Right lobe of liver (tissue), 4 donors: Measurements from ENCODE around the gene TAF8.

Experiments used
- CTCF ChIP-seq, 4 donors: fragments of 200-600 bp in 3 of 4; fragments of 450-650 bp in 1 of 4; IDR thresholded peaks; one replicate each; pipeline versions ENCODE4 v1.5.1 to v1.8.0; 2016 to 2022; ENCODE audit warnings: antibody characterized with exemption in 4 of 4, mild to moderate bottlenecking in 2 of 4
- POLR2A ChIP-seq: fragments of 450-650 bp; IDR thresholded peaks from one replicate; pipeline ENCODE4 v1.6.1; 2017; ENCODE audit warnings: antibody characterized with exemption, mild to moderate bottlenecking
- donor health status: DM: no; HTN: no; CAD: no.
- donor health status: DM: no; HTN: no; CAD: no.
- donor health status: DM: no; HTN: yes; CAD: no.

GRCh38 chr6:42051268-42051653 lies 937 bp downstream of the TAF8 start:
- TF ChIP-seq CTCF (IDR thresholded peaks at IDR 0.05) = no peak
- no peak for TF ChIP-seq POLR2A
